NCI-H1930 (cell line): ENCODE results near the gene MRPL23.

ENCODE experiments used
- DNase-seq, 2 experiments: peaks; one replicate each; lab custom pipeline; 2025; lab: John Stamatoyannopoulos, UW

The MRPL23 gene

DNA sequence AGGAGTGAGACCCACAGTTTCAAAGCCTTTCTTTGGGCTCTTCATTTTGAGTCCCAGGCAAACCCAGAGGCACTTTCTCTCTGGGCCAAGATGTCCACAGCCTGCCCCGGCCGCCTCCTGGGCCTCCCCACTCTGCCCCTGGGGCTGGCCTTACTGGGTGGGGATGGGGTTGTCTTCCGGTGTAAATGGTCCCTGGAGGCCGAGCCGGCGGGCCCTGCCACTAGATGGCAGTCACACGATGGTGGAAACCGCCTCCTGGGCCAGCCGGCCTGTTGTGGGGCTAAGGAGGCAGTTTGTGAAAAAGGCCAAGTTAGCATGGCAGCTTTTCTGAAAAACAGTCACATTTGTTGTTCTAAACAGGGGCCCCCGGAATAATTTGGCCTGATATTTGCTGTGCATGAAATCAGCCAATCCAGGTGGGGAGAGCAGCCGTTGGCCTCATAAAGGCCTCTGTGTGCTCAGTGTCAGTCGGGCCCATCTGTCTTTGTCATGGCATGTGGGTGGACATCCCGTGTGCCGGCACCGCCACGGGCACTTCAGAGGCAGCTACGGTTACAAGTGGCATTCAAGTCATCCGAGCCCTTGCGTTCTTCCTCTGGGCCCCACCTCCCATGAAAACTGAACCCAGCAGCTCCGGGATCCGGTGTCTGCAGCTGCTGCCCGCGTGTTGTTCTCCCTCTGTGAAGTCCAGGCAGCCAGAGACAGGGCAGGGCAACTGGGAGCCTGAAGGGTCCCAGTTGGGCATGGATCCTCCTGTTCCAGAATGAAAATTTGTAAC lies 6.5 kb downstream of the MRPL23 start:
- no peak for DNase-seq

DNA sequence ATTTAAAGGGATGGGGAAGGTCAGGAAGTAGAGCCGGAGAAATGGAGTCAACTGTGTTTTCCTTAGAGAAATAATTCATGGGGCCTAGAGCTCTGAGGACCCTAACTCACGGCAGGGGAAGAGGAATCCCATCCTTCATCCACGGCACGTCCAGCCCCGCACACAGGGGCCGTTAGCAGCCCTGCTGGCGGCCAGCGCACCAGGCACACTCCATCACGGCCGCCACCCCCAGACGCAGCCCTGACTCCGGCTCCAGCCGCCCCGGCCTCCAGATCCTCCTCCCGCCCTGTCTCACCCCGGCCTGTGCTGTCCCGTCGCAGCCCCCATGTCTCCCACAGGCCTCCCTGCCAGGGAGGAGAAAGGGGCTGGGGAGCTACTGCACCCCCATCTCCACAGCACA lies 11.2 kb downstream of the MRPL23 start:
- DNase-seq: no peak

DNA sequence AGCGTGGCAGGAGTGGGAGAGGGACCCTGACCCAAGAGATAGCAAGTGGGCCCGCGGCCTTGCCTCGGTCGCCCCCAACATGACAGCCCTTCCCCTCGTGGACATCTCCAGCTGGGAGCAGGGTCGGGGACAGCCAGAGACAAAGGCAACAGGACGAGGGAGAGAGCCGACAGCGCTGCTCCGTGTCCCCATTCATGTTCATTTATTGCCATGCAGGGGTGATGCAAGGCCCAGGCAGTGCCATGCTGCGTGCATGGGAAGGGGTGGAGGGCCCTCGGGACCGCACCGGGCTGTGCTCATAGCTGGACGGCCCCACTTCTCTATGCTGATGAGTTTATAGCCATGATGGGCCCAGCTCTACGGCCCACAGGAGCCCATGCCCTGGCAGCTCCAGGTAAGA lies 12.7 kb downstream of the MRPL23 start:
- DNase-seq: no peak

DNA sequence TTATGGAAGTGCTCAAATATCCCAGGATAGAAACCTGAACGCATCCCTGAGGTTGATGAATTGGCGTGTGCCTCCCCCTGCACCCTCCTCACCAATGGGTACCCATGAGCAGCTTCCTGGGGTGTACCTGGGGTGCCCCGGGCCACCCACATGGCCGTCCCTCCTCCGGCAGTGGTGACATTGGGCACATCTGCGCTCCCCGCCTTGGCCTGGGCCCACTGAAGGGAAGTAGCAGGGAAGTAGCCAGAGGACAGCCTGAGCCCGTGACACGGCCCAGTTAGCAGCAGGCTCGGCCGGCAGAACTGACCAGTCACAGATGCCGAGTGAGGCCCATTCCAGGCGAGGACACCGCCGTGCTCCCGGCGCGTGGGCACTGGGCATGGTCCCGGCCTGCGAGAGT lies 16.7 kb downstream of the MRPL23 start:
- DNase-seq: no peak

DNA sequence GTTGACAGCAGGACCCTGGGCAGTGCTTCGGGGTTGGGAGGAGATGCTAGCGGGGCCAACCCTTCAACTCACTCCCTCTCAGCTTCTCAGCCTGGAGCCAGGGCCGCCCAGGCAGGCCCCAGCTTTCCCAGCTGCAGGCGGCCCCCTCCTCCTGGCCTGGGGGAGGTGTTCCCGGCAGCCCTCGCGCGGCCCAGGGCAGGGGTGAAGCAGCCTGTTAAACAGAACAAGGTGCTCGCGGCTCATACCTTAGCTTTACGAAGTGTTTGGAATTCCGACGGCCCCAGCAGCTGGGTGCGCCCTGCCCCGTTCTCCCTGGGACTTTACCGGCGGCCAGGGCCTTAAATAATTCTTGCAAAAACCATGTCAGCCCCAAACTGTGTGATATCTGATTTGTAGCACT lies 17.2 kb downstream of the MRPL23 start:
- DNase-seq: no peak

DNA sequence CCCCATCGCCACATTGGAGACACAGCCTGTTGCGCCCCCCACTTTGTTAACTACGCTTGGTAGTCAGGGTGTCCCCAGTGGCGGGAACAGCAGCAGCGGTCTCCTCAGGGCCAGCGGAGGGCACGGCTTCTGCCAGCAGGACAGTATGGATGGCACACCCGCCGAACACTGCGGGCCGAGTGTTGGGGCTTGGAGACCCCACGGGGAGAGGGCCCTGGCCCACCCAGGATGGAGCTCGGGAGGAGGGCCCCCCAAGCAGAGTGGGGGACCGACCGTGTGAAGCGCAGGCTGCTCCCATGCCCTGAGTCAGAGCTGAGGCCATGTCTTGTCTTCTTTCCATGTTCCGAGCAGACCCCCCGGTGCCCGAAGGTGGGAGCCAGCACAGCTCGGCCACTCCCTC lies 17.8 kb downstream of the MRPL23 start:
- no peak for DNase-seq

DNA sequence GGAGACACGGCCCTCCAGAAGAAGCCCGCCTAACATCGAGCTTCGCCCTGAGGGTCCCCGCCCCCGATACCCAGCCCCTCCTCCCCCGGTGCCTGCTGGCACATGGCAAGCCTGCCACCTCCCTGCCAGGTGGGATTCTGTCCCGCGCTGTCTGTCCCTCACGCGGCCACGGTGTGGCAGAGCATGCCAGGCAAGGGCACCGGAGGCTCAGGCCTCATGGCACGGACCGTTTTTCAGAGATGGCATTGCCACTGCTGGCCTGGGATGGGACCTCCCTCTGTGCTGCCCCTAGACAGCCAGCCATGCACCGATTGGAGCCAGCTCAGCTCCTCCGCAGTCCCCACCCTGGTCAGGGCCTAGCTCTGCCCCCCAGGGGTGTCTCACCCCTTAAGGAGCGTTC lies 19.4 kb downstream of the MRPL23 start:
- no peak for DNase-seq

DNA sequence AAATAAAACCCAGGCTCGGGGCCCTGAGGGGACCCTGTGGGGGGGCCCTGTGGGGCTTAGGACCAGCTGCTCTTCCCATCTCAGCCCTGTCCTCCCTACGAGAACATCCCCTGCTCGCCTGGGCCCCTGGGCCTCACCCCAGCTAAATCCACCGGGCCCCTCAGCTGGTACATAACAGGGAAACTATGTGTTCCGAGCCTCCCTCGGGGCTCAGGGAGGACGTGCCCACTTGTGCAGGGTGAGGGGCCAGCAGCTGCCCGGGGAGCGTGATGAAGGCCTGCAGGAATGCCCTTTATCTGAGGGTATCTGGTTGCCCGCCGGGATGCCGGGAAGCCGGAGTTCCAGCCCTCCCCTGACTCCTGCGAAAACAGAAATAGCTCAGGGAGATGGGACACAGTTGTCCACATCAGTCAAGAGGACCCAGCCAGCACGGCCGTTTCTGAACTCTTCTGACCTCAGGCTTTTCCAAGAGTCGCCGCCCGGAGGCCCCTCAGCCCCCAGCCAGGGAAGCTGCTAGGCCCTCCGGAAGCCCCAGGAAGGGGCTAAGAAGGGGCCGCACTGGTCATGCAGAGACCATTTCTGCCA lies 20.6 kb downstream of the MRPL23 start:
- DNase-seq: no peak

DNA sequence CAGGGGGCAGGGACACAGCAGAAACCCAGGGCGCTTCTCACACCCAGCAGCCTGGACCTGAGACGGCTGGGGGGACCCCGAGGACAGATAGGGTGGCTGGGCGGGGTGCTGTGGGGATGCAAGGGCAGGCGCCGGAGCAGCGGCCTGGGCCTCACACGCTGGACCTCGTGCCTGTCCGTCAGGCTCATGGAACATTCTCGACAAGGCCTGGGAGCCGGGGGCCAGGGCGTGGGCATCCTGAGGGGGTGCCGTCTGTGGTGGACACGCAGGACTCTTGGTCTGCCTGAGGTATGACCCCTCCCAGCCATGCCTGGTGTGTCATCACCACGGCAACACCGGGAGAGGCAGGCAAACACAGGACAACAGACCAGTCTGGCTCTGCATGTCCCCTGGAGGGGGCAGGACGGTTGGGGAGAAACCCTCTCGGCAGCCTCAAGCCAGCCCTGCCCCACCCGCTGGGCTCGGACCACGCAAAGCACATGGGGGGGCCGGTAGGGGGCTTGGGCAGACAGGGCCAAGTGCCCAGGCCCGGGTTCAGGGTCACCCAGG lies 21.4 kb downstream of the MRPL23 start:
- DNase-seq: no peak

DNA sequence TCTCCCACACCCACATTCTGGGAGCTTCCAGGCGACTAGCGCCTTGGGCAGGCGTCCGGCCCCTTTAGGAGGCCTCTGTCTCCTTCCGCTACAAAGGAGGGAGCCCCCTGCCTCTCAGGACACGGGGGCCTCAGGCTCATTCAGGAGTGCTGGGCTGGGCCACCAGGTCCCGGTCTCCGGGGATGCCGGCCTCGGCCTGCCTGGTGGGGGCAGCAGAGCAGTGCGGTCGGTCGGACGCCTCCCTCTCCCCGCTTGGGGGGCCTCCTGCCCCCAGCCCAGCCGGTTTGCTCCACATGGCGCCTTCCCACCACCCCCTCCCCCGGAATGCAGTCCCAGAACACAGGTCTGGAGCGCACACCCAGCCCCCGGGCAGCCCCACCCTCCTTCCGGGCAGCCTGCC lies 21.9 kb downstream of the MRPL23 start:
- DNase-seq: no peak

DNA sequence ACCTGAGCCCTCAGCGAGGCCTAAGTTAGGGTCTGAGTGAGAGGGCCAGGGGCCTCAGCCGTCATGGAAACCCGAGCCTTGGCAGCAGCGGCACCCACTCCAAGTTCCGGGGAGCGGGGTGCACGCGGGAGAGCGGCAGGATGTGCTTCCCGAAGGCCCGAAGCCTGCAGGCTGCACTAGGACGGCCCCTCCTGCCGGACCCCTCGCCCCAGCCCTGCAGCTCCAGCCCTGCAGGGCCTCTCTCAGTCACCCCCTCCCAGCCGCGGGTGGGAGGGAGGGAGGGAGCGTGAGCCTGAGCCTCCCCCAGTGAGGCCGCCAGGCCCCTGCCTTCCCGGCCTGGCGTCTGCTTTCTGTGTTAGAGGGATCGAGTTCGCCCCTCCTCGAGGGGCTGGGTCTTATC lies 22.6 kb downstream of the MRPL23 start:
- DNase-seq: no peak

DNA sequence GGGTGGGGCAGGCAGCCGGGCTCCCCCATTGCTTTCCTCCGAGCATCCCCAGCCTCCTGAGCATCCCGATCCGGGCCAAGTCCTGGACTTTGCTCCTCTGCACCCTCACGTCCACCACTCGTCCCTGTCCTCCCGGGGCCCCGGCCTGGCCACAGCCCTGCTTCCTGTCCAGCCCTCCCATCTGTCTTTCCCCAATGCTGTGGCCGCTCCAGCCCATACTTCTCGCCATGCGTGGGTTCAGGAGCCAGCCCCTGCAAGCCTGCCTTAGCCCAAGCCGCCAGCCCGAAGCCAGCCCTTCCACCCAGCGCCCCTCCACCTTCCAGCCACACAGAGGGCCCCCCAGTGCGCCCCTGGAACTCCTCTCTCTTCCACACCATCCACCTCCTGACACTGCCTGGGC lies 23.8 kb downstream of the MRPL23 start:
- DNase-seq: no peak

DNA sequence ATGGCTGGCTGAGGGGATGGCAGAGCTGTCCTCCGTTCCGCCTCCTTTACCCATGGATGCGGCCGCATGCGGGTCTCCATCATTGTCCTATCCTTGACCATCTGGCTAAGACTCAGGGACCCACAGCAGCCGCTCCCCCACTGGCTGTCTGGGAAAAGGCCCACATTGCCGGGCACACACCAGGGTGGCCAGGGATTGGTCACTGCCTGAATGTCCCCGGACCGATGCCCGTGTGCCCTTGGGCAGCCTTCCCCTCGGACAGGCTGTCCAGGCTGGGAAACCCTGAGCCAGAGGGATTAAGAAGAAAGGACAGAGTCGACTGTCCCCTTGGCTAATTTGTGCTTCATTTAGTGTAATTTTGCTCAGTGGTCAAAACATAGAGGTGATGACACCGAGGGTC lies 28.1 kb downstream of the MRPL23 start:
- DNase-seq: no peak

DNA sequence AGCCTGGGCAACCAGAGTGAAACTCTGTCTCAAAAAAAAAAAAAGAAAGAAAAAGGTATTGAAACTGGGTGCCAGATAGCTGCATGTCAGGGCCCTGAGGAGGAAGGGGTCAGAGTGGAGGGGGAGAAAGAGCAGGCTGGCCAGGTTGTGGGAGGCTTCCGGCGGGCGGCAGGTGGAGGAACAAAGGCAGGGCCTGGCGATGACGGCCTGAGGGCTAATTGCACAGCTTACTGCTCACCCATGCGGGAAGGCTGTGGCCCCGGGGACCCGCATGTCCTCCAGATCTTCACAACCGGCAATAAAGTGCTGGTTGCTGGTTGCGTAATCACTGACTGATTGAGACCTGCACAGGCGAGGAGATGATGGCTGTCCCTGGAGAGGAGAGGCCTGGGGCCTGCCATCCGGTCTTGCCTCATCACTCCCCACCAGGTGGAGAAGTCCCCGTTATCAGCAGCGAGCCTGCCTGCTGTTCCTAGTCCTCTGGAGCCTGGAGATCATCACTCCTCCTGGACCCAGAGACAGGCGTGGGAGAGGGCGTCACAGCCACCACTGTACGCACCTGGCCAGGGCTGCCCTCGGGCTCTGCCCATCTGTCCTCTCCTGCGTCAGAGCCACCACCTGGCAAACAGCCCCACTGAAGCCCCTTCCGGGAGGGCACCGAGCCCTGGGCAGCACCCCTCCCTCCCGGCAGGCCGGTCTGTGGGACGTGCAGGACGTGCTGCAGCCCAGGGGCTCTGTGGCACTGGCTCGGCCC lies 31.8 kb downstream of the MRPL23 start:
- no peak for DNase-seq

DNA sequence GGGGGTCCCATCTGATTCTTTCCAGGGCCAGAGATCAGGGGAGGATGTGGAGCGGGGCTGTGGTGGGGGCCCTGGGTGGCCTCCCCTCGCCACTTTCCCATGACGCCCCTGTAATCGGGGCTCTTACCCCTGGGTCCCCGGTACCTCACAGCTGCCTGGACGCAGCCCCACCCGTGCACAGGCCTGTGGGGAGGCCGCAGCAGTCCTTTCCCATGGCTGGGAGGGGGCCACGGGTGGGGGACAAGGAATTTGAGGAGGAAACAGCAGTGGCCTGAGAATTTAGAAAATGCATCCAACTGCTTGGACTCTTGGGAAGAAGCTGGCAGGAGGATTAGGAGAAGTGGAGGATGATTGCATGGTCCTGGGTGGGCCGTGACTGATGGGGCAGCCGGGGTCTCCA lies 32.5 kb downstream of the MRPL23 start:
- no peak for DNase-seq

DNA sequence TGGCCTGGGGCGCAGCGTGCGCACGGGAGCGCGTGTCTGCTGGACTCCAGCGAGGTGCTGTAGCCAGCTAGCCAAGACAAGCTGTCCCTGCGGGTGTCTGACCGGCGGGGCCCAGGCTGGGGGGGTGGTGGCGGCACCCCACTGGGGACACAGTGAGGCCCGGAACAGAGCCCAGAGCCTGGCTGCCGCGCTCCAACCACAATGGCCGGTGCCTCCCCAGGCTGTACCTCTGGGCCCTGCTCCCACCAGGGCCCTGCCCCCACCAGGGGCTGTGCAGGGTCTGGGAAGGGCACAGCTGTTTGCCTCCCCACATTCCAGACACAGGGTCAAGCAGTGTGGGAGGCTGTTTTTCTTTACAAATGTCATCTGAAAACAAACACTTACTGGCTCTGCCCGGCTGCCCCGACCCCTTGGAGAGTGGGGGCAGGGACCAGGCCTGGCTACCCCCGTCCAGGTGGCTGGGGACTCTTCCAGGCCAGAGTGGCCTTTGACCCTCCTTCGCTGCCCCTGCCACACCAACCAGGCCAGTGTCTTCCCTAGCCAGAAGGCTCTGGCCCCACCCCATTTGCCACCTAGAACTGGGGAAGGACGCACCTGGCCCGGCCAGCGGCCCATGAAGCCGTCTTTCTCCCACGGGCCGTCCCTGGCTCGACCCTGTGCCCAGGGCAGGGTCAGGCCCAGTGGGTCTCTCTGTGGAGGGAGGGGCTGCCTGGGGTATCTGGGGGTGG lies 35.9 kb downstream of the MRPL23 start:
- DNase-seq: no peak

DNA sequence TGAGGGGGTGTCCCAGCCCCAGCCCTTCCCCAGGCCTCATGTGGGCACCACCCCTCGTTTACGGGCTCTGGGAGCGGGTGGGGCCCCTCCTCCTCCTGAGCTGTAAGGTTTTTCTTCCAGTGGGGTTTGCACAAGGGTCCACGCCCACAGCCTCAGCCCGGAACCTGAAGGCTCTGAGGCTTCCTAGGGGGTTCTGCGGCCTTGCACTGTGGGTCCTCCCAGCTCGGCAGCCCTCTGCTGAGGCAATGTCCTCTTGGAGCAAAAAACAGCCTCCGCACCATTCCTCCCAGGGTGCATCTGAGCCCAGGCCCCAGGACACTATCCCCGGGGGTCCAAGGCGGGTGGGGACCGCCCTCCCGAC lies 36.4 kb downstream of the MRPL23 start:
- DNase-seq: no peak

DNA sequence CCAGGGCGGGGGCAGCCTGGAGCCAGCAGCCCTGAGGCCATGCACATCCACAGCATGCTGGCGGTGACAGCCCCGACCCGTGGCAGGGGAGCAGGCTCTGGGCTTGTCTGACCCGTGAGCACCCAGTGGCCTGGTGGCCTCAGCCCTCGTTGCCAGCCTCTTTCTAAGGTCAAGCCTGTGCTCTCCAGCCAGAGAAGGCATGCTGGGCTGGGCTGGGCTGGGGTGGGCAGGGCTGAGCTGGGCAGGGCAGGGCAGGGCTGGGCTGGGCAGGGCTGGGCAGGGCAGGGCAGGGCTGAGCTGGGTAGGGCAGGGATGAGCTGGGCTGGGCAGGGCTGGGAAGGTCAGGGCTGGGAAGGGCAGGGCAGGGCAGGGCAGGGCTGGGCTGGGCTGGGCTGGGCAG lies 39.9 kb downstream of the MRPL23 start:
- DNase-seq: no peak

DNA sequence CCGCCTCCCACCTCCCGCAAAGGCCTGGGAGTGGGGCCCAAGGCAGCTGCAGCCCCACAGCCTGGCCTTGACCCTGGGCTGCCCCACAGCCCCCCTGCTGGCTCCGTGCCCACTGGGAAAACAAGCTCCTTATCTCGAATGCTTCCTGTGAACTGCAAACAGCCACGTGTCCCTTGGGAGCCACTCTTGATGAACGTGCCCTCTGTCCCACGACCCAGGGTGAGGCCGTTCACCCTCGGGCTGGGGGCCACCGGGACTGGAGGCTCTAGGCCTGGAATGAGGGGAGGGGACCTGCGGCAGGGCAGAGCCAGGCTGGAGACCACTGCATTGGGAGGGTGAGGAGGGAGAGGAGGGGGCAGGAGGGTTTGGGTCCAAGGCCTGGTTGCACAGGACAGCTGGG lies 41.0 kb downstream of the MRPL23 start:
- DNase-seq: no peak

DNA sequence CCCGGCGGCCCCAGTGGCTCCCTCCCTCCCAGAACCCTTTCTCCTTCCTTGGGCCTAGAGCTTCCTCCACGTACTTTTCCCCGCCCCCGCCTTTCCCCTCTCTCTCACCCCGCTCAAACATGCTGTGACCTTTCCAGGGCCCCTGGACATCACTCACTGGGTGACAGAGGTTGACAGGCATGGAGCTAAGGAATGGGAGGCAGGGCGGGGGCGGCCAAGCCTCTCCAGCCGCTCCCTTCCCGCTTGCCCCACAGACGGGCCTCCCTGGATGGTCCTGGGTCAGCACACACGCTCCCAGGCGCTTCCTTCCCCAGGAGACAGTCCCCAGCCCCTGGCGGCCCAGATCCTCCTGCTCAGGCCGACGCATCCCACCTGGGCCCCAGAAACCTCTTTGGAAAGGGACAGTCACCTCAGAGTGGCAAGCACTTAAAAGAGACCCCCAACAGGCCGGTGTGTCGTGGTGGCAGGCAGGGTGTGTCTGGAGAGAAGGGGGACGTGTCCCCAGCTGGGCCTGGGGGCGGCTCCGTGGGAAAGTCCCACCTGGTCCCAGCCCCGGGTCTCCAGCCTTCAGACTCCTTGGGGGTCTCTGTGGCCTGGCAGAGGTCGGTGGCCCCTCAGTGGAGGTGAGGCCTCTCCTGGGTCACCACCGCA lies 41.7 kb downstream of the MRPL23 start:
- DNase-seq: no peak

DNA sequence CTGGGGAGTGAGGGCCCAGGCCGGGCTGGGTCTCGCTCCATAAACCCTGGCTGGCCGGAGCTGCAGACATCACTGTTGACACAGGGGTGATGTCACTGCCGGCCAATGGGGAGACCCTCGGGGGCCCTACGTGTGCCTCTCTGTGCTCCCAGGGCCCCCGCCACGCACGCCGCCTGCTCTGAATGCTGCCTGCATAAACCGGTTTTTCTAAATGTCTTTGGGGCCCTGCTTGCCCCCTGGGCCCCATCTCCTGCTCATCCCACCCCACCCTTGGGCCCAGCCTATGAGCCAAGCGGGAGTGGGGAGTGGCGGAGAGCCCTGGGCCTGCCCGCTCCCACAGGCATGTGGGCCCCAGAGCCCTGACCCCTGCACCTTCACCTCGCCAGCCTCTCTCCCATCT lies 42.8 kb downstream of the MRPL23 start:
- no peak for DNase-seq
